K562 (cell line): ENCODE results near the gene KLK2. TPM values are rescaled to one million over a fixed set of nuclear protein-coding genes. Genes with fewer than 3 reads are reported as not detected.
A peak's percentile ranks its signal among the peaks of the same experiment; 100 is the strongest.

Source experiments
- ATF6 ChIP-seq: sonication (generic); formaldehyde crosslinking; IDR thresholded peaks from 2 replicates; pipeline ENCODE4 v1.4.0; 2020; ENCODE audit warnings: mild to moderate bottlenecking, missing genetic modification reagents
- FOXA1 ChIP-seq: fragments of 450-650 bp; IDR thresholded peaks from 2 replicates; pipeline ENCODE4 v1.6.1; 2016; ENCODE audit warnings: mild to moderate bottlenecking, borderline replicate concordance
- HES1 ChIP-seq: fragments of 450-650 bp; IDR thresholded peaks from 2 replicates; pipeline ENCODE4 v1.6.1; 2016; ENCODE audit warnings: low read depth, mild to moderate bottlenecking, moderate library complexity
- KDM5B ChIP-seq: fragments of 200-600 bp; sonication (generic); IDR thresholded peaks from 2 replicates; pipeline ENCODE4 v1.6.1; 2012; ENCODE audit warnings: low read depth, mild to moderate bottlenecking, moderate library complexity, low read length, control low read depth, inconsistent platforms; ENCODE audit not compliant: insufficient replicate concordance
- MTA2 ChIP-seq: fragments of 450-650 bp; IDR thresholded peaks from 2 replicates; pipeline ENCODE4 v1.6.1; 2016; ENCODE audit warnings: low read depth
- MYNN ChIP-seq, 2 experiments: sonication (generic); formaldehyde crosslinking in 1 of 2; IDR thresholded peaks; 2 replicates each; pipeline versions ENCODE4 v1.5.0 to v1.6.1; 2016 to 2020; ENCODE audit warnings: antibody characterized with exemption in 1 of 2, missing genetic modification reagents in 1 of 2
- NCOR1 ChIP-seq: fragments of 450-650 bp; IDR thresholded peaks from 2 replicates; pipeline ENCODE4 v1.6.1; 2016; ENCODE audit warnings: mild to moderate bottlenecking, moderate library complexity
- NR1H2 ChIP-seq: sonication (generic); formaldehyde crosslinking; IDR thresholded peaks from 2 replicates; pipeline ENCODE4 v1.4.0; 2020; ENCODE audit warnings: mild to moderate bottlenecking, missing genetic modification reagents
- RB1 ChIP-seq: fragments of 450-650 bp; IDR thresholded peaks from 2 replicates; pipeline ENCODE4 v1.6.1; 2017; ENCODE audit warnings: low read depth, mild to moderate bottlenecking
- SRSF9 ChIP-seq: fragments of 200-400 bp; formaldehyde crosslinking; IDR thresholded peaks from 2 replicates; pipeline ENCODE4 v1.6.1; 2017; ENCODE audit warnings: low read depth, low read length, borderline replicate concordance
- TAF1 ChIP-seq: IDR thresholded peaks from 2 replicates; pipeline ENCODE4 v1.6.1; 2011; ENCODE audit warnings: mild to moderate bottlenecking, low read length, moderate library complexity; ENCODE audit not compliant: insufficient read depth, control insufficient read depth, severe bottlenecking; ENCODE audit errors: extremely low read depth
- TBP ChIP-seq: optimal IDR thresholded peaks from 2 replicates; pipeline ENCODE3; 2011; ENCODE audit warnings: low read depth, low read length, improper control_type of control experiment
- XRCC4 ChIP-seq: IDR thresholded peaks from one replicate; pipeline ENCODE4 v1.6.1; 2011; ENCODE audit not compliant: insufficient read depth, insufficient read length; ENCODE audit errors: extremely low read depth
- ZNF140 ChIP-seq: fragments of 250-450 bp; sonication (Bioruptor Pico); IDR thresholded peaks from 2 replicates; pipeline ENCODE4 v1.8.0; 2021; ENCODE audit warnings: moderate library complexity, mild to moderate bottlenecking, inconsistent platforms
- ZNF280A ChIP-seq: fragments of 450-650 bp; IDR thresholded peaks from 2 replicates; pipeline ENCODE4 v1.6.1; 2018; ENCODE audit warnings: mild to moderate bottlenecking, low read depth; ENCODE audit not compliant: partially characterized antibody
- ZNF384 ChIP-seq: IDR thresholded peaks from 2 replicates; pipeline ENCODE4 v1.6.1; 2012; ENCODE audit warnings: low read depth, low read length, improper control_type of control experiment
- ZNF586 ChIP-seq: fragments of 450-650 bp; formaldehyde crosslinking; conservative IDR thresholded peaks from 2 replicates; pipeline ENCODE4 v1.4.0; 2020; ENCODE audit warnings: mild to moderate bottlenecking, moderate library complexity
- polyA plus RNA-seq, 8 experiments: library from polyadenylated mRNA; depleted of rRNA in 4 of 8; stranded (reverse) in 5 of 8; unstranded in 3 of 8; fragments of >200 nt; fragmentation: Nextera tagmentation in 2 of 8; fragmentation: Illumina TruSeq in 1 of 8; extraction: Ambion mirVana in 2 of 8; extraction: Trizol in 1 of 8; gene quantifications; 2 replicates each; pipeline versions ENCODE4 v1.2.1 to v1.2.3, GENCODE V29; 2011 to 2014; ENCODE audit warnings: inconsistent platforms in 1 of 8, missing spikeins in 1 of 8
- total RNA-seq, 7 experiments: library from RNA; depleted of rRNA in 6 of 7; stranded (reverse); fragments of >200 nt in 6 of 7; fragmentation: Illumina TruSeq in 2 of 7; extraction: Trizol in 2 of 7; gene quantifications; 2 replicates each; pipeline versions ENCODE4 v1.2.1 to v1.2.3, GENCODE V29; 2011 to 2021; ENCODE audit warnings: low replicate concordance in 1 of 7

KLK2 gene
- total and polyA plus RNA-seq, 9 of the 15 experiments (the other 6 are each of a cell fraction or from before 2014, with no cell fraction given): 0.11 to 0.47 (median 0.23) TPM; not detected in 1

DNA sequence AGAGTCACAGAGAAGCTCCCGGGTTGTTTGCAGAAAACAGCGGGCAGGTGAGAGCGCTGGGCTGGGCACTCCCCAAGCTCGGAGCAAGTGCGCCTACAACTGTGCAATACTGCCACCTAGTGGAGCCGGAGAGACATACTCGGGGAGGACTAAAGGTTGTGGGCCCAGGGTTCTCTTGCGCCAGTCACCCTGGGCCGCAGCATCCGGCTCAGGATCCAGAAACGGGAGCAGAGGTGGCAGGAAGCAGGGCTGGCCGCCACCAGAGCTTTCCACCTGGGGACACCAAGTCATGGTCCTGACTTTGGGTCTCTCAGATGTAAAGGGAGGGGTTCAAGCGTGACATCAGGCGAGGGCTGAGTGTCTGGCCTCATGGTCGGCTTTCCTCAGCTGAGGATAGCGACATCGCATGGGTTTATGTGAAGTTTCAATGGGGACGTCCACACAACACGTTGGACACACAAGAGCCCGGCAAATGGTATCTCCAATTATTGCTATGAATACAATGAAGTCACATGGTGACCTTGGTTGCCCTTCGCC, 49.1 kb downstream of the KLK2 start (continued):
- no peak for TF ChIP-seq ZNF280A
- no peak for TF ChIP-seq SRSF9
- TF ChIP-seq FOXA1: no peak
- TF ChIP-seq NCOR1: no peak
- no peak for TF ChIP-seq ZNF384
- peak; percentile 69; the same call in 1 of the 2 replicates for TF ChIP-seq RB1
- no peak for TF ChIP-seq ZNF140 (CRISPR knock-in tag)
- TF ChIP-seq NR1H2: no peak
- TF ChIP-seq TBP: no peak
- no peak for TF ChIP-seq MTA2
- TF ChIP-seq ZNF586 (CRISPR knock-in tag): no peak
- TF ChIP-seq TAF1: no peak
- TF ChIP-seq XRCC4: no peak
- TF ChIP-seq HES1: no peak
- no peak for TF ChIP-seq KDM5B
- TF ChIP-seq MYNN (IDR thresholded peaks at IDR 0.05): 0 out of 2 replicates have a peak, but pooled peaks have one; percentile 32
- TF ChIP-seq MYNN (CRISPR knock-in tag; IDR thresholded peaks at IDR 0.05): no peak
- TF ChIP-seq ATF6: no peak
- TF ChIP-seq, all 486 proteins: peak for 21
